Medulla oblongata (tissue), 1 donor: Measurements from ENCODE around the gene KRTAP16-1.
"Not testable (repeated sequence)": the region's sequence is repeated elsewhere in the genome, so short reads cannot be mapped to it uniquely, and the experiment has no call there.

Experiments used
- DNase-seq: peaks from one replicate; pipeline ENCODE4 v3.0.0-alpha.2; 2015; ENCODE audit errors: extremely low spot score

KRTAP16-1 gene

DNA sequence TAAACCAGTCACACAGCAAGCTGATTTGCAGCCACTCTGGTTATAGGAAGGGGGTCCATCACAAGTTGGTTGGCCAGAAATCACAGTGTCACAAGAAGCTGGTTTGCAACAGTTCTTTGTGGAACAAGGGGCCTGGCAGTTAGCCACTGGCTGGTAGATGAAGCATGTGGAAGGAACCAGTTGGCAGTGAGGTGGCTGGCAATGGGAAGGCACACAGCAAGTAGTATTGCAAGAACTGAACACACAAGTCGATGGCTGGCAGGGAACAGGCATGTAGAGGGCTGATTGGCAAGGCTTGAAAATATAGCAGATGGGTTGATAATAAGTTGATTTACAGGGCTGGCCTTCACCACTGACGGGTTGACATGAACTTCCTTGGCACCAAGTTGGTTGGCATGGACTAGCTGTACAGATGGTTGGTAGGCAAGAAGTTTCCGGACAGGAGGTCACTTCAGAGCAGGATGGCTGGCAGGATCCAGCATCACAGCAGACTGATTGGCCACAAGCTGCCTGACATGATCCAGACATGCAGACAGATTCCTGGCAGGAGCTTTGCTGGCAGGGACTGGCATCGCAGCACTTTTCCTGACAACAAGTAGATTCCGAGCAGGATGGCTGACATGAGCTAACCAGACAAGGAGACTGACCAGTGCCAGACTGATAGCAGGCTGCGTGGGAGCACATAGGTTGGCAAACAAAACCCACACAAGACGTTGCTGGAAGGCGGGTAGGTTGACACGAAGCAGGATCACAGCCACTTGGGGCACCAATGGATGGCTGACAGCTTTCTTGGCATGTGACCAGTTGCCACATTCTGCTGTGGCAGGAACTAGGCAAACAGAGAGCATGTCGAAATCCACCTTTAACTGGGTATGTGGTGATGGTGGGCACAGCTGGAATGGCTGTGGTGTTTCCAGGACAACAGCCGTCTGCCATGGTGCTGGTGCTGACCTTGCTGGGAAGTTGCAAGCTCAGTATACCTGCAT is 6.9 kb downstream of the KRTAP16-1 start, which contains the start of gene KRTAP29-1:
TSS of gene KRTAP29-1 (minus strand) at position 936 of the 986 bp plus-strand sequence. CDS start at position 936, 0 bp downstream.
- no peak for DNase-seq

DNA sequence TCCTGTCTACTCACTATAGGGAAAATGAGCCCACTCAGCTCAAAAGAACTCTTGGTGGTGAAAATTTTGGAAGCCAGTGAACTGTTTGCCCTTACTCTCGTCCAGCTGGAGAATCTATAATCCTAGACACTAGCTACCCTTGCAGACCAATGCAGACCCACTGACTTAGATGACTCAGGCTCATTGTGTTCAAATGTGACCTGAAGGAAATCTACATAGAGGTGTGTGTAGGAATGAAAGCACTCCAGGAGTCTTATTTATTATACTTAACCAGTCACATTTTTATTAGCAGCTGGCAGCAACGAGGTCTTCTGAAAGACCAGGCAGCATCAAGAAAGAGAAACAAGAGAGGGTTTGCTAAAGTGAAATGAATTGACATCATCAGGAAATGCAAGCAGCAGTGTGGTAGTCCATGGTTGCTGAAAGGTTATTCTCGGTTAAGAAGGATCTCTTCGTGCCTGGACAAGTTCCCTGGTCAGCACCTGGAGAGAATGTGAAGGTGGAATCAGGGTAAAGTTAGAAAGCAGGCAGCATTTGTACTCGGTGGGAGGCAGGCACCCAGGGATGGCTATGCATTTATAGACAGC is 7.8 kb downstream of the KRTAP16-1 start:
- no peak for DNase-seq

DNA sequence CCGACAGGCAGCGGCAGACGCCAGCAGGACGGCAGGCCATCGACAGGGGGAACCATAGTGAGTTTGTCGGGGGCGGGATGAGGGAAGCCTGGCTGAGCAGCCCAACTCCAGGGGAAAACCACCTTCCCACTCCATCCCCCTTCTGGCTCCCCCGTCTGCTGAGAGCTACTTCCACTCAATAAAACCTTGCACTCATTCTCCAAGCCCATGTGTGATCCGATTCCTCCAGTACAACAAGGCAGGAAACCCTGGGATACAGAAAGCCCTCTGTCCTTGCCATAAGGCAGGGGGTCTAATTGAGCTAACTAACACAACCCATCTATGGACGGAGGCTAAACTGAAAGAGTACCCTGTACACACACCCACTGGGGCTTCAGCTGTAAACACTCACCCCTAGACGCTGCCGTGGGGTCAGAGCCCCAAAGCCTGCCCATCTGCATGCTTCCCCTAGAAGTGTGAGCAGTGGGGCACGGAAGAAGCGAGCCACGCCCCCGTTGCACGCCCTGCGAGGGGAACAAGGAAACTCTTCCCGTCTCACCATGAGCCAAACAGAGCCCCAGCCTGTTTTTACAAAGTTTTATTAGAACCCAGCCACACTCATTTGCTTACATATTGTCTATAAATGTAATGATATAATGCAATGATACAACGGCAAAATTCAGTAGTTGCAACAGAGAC is 10.5 kb downstream of the KRTAP16-1 start:
- DNase-seq: no peak

DNA sequence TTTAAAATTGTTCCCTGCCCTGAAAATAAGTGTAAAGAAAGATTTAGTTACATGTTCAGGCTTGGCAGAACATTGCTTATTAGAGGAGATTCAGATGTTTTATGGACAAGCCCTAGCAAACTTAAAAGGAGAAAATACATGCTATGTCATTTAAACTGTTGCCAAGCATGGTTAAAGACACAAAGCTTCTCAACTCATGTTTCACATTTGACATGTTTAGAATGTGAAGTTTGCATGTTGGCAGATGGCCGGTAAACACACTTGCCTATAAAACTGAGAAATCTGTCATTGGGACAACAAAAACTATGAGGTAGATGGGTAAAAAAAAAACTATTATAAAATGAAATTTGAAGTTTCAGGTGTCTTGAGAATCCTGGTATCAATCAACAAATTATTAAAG is 12.3 kb downstream of the KRTAP16-1 start:
- DNase-seq: no peak

DNA sequence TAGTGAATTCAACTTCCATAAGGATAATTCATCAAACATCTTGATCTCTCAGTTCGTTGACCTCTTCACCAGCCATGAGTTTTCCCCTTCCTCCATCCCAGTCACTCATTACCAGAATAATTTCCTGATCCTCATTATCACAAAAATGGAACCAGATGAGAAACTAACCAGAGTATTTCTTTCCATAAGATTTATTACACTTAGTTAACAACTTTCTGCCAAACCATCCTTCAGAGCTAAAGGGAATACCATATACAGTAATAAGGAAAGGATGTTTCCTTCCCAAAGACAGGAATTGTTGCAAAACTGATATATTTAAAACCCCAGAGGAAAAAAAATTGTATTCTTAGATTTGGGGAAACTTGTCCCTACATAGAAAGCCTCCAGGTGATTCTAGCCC is 15.1 kb downstream of the KRTAP16-1 start:
- no peak for DNase-seq

- no peak for DNase-seq
Observed at GRCh38 chr17:41287050-41287449, 22.1 kb downstream of the KRTAP16-1 start.

GRCh38 chr17:41284546-41284945 is 24.6 kb downstream of the KRTAP16-1 start:
- DNase-seq: no peak

- no peak for DNase-seq
Observed at GRCh38 chr17:41284043-41284442, 25.1 kb downstream of the KRTAP16-1 start.

DNA sequence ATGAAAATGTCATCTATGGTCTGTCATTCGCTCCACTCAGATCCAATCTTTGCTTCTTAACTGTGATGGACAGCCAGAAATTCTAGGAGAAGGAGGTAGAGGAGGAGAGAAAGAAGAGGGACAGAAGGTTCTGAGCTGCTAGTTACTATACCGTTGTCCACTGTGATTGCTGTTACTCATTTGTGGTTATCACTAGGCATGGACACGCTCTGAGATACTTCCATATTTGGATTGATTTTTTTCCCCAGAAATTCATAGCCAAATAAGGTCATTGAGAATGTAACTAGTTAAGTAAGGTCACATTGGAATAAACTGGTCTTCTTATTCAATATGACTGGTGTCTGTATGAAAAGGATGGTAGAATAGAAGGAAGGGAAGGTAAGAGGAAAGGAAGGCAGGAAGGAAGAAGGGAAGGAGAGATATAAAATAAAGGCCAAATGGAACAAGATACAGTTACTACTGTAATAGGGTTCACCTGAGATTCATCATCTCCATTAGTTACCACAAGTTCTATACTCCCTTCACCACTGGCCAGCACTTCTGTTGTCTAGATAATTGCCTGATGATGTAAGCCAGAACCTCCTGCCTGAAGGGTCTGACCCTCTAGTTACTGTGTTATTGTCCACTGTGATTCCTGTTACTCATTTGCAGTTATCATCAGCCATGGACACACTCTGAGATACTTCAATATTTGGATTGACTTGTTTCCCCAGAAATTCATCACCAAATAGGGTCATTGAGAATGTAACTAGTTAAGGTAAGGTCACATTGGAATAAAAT is 30.7 kb downstream of the KRTAP16-1 start:
- no peak for DNase-seq

DNA sequence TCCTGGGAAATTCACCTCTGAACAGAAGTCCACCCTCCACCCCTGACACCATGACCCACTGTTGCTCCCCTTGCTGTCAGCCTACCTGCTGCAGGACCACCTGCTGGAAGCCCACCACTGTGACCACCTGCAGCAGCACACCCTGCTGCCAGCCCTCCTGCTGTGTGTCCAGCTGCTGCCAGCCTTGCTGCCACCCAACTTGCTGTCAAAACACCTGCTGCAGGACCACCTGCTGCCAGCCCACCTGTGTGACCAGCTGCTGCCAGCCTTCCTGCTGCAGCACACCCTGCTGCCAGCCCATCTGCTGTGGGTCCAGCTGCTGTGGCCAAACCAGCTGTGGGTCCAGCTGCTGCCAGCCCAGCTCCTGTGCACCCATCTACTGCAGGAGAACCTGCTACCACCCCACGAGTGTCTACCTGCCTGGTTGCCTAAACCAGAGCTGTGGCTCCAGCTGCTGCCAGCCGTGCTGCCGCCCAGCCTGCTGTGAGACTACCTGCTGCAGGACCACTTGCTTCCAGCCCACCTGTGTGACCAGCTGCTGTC is 33.4 kb downstream of the KRTAP16-1 start, which contains the start of gene KRTAP9-7:
TSS of gene KRTAP9-7 (plus strand) at position 51 of the 543 bp plus-strand sequence. CDS start at position 51, 0 bp downstream.
- DNase-seq: not testable (repeated sequence)

GRCh38 chr17:41271858-41272257 is 37.3 kb downstream of the KRTAP16-1 start:
- DNase-seq: no peak

- DNase-seq: not testable (repeated sequence)
Observed at GRCh38 chr17:41271323-41271722, 37.8 kb downstream of the KRTAP16-1 start.

DNA sequence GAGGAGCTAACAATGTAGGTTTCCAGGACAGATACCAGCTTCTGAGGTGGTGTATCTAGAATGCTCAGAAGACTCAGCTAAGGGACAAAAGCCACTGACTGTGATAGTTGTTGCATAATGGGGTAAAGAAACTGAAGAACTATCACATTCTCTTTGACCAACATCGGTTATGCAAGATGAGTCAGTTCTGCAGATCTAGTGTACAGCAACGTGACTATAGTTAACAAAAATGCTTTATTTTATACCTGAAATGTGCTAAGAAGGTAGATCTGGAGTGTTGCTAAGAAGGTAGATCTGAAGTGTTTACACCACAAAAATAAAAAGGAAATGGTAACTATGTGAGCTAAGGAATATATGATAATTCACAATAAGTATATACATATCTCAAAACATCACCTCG is 41.4 kb downstream of the KRTAP16-1 start:
- no peak for DNase-seq

DNA sequence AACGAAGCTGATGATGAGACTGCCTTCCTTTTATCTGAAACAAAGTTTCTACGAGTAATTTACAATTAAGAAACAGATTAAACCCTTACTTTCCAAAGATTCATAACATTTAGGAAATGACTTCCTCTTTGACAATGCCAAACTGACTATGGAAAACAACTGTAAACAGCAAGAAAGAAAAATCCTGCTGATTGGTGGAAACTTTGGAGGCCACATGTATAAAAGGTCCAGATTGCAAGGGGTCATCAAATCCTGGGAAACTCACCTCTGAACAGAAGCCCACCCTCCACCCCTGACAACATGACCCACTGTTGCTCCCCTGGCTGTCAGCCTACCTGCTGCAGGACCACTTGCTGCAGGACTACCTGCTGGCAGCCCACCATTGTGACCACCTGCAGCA is 44.0 kb downstream of the KRTAP16-1 start, which contains the start of gene KRTAP9-6:
TSS of gene KRTAP9-6 (plus strand) at position 301 of the 400 bp plus-strand sequence. CDS start at position 301, 0 bp downstream.
- DNase-seq: no peak

DNA sequence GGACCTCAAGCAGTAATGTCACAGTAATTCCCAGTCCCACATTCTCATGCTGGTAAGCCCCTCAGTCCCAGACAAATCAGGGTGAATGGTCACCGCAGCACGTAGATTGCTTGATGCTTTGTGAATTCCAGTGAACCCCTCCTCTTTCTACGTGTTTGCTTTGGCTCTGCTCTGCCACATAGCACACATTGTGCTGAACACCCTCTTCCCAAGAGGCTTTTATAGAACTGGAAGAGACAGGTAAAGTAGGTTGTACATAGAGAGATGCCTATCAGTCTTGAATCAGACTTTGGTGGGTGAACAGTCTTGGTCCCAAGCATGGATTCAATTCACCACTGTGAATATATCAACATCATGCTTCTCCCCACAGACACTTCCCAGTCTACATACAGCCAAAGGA is 44.5 kb downstream of the KRTAP16-1 start:
- DNase-seq: no peak

DNA sequence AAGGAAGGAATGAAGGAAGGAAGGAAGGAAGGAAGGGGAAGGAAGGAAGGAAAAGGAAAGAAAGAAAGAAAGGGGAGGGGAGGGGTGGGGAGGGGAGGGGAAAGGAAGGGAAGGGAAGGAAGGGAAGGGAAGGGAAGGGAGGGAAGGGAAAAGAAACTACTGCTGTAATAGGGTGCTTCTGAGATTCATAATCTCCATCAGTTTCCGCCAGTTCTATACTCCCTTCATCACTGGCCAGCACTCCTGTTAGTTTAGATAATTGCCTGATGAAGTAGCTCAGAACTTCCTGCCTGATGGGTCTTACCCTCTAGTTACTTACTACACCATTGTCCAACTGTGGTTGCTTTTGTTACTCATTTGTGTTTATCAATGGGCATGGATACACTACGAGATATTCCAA is 45.9 kb downstream of the KRTAP16-1 start:
- no peak for DNase-seq

GRCh38 chr17:41258406-41258805 is 50.7 kb downstream of the KRTAP16-1 start:
- no peak for DNase-seq
